Mononuclear cell (primary cell): Measurements from ENCODE around the gene SNRPD1. TPM values are rescaled to one million over a fixed set of nuclear protein-coding genes. Genes with fewer than 3 reads are reported as not detected.
"Not testable (repeated sequence)": the region's sequence is repeated elsewhere in the genome, so short reads cannot be mapped to it uniquely, and the experiment has no call there.

Source experiments
- H3K27me3 ChIP-seq: 2 replicates; pipeline ENCODE4 v1.6.0; 2011; ENCODE audit warnings: low read length, control low read depth; ENCODE audit not compliant: insufficient read depth
- H3K4me1 ChIP-seq: 2 replicates; pipeline ENCODE4 v1.5.1; 2011; ENCODE audit warnings: mild to moderate bottlenecking, low read length, control low read depth; ENCODE audit not compliant: insufficient read depth
- H3K4me3 ChIP-seq: 2 replicates; pipeline ENCODE4 v1.5.1; 2011; ENCODE audit warnings: mild to moderate bottlenecking, low read length, moderate library complexity
- H3K9me3 ChIP-seq: 2 replicates; pipeline ENCODE4 v1.5.1; 2011; ENCODE audit warnings: low read depth, mild to moderate bottlenecking, control low read depth, low read length
- total RNA-seq: library from RNA; depleted of rRNA; stranded (reverse); fragments of >200 nt; gene quantifications from one replicate; pipeline ENCODE4 v1.2.3, GENCODE V29; 2012

SNRPD1 gene
- total RNA-seq, 1 donor: 7.1 TPM

DNA sequence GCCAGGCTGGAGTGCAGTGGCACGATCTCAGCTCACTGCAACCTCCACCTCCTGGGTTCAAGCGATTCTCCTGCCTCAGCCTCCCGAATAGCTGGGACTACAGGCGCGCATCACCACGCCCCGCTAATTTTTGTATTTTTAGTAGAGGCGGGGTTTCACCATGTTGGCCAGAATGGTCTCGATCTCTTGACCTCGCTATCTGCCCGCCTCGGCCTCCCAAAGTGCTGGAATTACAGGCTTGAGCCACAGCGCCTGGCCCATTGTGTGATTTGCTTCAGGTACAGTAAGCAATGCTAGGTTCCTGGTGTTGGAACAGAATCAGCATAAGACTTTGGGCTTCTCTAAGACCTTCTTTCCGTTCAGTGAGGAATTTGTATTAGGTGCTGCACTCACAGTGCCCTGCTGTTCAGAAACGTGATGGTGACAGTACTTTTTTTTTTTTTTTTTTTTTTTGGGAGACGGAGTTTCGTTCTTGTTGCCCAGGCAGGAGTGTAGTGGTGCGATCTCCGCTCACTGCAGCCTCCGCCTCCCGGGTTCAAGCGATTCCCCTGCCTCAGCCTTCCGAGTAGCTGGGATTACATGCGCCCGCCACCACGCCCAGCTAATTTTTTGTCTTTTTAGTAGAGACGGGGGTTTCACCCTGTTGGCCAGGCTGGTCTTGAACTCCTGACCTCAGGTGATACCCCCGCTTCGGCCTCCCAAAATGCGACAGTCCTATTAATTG, 551 bp upstream of the SNRPD1 start:
- H3K9me3 ChIP-seq, H3K27me3 ChIP-seq: not testable (repeated sequence)
- Histone ChIP-seq H3K4me3 (peak overlapping the region; percentile 87), H3K4me1 (peaks cover 22% of the 10 kb centered on the region)

DNA sequence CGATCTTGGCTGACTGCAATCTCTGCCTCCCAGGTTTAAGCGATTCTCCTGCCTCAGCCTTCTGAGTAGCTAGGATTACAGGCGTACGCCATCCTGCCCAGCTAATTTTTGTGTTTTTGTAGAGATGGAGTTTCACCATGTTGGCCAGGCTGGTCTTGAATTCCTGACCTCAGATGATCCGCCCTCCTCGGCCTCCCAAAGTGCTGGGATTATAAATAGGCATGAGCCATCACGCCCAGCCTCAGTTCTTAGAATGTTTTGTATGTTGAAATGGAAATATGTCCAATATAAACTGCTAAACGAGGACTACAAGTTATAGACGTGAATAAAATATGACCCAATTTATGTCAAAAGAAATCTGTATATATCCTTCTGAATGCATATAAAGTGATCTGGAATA, 9.5 kb downstream of the SNRPD1 start:
- not testable (repeated sequence) for H3K4me1 ChIP-seq, H3K27me3 ChIP-seq, H3K9me3 ChIP-seq, H3K4me3 ChIP-seq

DNA sequence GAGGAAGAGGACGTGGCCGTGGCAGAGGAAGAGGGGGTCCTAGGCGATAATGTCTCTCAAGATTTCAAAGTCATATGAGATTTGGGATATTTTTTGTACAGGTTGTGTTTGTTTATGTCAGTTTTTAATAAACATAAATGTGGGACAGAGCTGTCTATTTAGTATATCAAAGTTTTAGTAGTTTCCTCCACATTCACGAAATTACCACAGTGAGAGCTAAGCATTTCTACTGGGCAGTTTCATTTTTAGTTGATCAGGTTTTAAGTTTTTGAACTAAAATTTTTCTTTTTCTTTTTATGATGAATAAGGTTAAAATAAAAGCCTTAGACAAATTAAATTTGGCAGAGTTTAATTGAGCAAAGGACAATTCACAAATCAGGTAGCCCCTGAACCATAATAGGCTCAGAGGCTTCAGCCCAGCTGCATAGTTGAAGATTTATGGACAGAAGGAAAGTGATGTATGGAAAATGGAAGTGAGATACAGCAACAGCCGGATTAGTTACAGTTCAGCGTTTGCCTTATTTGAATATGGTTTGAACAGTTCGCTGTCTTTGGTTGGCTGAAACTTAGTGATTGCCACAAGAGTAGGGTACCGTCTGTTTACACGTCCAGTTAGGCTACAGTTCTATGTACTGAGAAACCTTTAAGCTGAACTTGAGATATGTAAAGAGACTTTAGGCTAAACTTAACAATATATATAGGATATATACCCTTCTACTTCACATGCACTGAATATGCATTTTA, 17.1 kb downstream of the SNRPD1 start:
- no peaks in the 10 kb centered on the region for H3K27me3 ChIP-seq
- H3K4me3 ChIP-seq: no peak overlapping the region
- H3K4me1 ChIP-seq: no peaks in the 10 kb centered on the region
- no peaks in the 10 kb centered on the region for H3K9me3 ChIP-seq

DNA sequence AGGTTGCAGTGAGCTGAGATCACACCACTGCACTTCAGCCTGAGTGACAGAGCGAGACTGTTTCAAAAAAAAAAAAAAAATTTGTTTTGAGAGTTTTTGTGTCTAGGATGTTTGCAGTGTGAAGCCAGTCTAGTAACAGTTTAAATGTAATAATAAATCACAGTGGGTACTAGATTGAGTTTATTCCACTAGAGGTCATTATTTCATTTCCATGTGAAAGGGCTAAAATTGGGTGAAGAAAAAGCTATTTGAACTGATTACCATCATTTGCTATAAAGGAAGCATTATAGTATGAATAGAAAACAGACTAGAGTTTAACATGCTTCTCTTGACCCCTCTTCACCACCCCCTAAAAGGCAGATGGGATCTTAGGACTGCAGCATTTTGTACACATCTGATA, 20.3 kb downstream of the SNRPD1 start:
- H3K27me3 ChIP-seq: no peaks in the 10 kb centered on the region
- H3K4me1 ChIP-seq: no peaks in the 10 kb centered on the region
- no peak overlapping the region for H3K4me3 ChIP-seq
- H3K9me3 ChIP-seq: no peaks in the 10 kb centered on the region

DNA sequence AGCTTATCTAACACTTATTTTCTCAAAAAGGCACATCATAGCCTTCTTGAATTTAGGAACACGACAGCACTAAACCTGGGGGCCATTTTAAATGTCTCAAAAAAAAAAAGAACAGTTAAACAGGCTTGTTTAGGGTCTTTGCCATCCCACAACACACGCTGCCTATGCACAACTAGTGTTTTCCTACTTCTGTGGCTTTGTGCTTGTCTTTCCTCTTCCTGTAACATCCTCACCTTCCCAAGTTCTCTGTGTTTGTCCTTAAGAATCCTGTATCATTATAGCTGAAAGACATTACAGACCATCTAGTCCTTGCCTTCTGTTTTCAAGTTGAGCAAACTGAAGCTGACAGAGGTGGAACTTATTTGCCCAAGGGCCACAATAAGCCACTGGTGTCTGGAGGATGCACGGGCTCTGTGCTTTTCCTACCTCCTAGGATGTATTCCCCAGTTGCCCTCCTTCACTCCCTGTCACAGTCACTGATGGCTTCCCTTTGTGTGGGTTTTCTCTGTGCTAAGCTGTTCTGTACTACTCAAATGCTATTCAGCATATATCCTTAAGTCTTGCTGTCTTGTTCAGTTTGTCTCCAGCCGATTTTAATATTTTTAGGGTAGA, 22.6 kb downstream of the SNRPD1 start:
- Histone ChIP-seq H3K9me3 (no peaks in the 10 kb centered on the region), H3K4me3 (no peak overlapping the region), H3K27me3 (no peaks in the 10 kb centered on the region), H3K4me1 (no peaks in the 10 kb centered on the region)

DNA sequence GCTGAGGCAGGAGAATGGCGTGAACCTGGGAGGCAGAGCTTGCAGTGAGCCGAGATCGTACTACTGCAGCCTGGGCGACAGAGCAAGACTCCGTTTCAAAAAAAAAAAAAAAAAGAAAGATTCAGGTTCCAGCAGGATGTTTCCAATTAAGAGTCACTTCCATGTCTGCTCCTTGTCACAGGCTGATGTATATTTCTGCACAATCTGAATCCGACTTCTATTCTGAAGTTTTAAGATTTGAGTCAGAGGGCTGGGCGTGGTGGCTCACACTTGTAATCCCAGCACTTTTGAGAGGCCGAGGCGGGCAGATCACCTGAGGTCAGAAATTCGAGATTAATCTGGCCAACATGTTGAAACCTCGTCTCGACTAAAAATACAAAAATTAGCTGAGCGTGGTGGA, 24.7 kb downstream of the SNRPD1 start:
- H3K4me1 ChIP-seq: no peaks in the 10 kb centered on the region
- H3K27me3 ChIP-seq: no peaks in the 10 kb centered on the region
- H3K9me3 ChIP-seq: no peaks in the 10 kb centered on the region
- H3K4me3 ChIP-seq: no peak overlapping the region

DNA sequence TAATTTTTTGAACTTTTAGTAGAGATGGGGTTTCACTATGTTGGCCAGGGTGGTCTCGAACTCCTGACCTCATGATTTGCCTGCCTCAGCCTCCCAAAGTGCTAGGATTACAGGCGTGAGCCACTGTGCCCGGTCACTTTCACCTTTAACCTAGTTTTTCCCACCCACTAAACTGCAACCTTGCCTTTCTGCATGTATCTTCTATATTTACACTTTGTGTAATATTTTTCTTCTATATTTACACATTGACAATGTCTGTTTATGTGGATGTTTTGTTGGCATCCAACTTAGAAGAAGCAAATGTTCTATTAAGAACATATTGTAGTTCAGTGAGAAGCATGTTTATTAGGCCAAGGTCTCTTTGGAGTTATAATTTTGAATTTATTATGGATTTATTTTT, 26.7 kb downstream of the SNRPD1 start:
- H3K27me3 ChIP-seq: no peaks in the 10 kb centered on the region
- no peak overlapping the region for H3K4me3 ChIP-seq
- H3K9me3 ChIP-seq: no peaks in the 10 kb centered on the region
- H3K4me1 ChIP-seq: no peaks in the 10 kb centered on the region

DNA sequence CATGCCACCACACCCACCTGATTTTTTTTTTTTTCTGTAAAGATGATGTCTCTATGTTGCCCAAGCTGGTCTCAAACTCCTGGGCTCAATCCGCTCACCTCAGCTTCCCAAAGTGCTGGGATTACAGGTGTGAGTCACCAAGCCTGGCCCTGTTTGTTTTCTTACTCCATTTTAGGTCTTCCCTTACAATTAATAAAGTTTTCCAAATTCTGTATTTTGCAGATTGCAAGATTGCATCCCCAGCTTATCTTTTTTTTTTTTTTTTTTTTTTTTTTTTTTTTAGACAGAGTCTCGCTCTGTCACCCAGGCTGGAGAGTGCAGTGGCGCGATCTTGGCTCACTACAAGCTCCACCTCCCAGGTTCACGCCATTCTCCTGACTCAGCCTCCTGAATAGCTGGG, 28.3 kb downstream of the SNRPD1 start:
- not testable (repeated sequence) for H3K4me1 ChIP-seq, H3K27me3 ChIP-seq, H3K4me3 ChIP-seq, H3K9me3 ChIP-seq

DNA sequence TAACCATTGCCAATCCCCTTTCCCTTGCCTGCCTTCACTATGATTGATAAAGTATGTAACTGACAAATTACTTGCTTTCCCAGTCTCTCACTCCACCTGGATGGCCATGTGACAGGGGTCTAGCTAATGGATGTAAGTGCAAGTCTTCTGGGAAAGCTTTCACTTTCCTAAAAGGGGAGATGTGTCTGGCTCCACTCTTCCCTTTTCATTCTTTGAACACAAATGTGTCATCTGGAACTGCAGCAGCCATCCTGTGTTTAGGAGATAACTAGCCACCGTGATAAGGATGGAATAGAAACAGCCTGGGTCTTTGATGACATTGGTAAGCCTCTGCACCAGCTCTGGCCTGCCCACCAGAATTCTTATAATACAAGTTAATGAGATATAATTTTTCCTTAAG, 38.2 kb downstream of the SNRPD1 start:
- no peaks in the 10 kb centered on the region for H3K27me3 ChIP-seq
- H3K9me3 ChIP-seq: no peaks in the 10 kb centered on the region
- no peak overlapping the region for H3K4me3 ChIP-seq
- H3K4me1 ChIP-seq: no peaks in the 10 kb centered on the region

DNA sequence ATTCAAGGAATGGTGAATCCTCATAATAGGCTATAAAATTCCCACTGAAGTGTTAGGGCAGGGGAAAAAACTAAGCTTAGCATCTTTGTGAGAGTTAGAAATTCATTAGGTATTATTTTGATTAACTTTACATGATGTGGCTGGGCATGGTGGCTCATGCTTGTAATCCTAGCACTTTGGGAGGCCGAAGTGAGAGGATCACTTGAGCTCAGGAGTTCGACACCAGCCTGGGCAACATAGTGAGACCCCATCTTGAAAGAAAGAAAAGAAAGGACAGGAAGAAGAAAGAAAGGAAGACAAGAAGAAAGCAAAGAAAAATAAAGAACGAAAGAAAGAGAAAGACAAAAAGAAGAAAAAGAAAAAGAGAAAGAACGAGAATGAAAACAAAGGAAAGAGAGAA, 40.0 kb downstream of the SNRPD1 start:
- Histone ChIP-seq H3K9me3 (no peaks in the 10 kb centered on the region), H3K27me3 (no peaks in the 10 kb centered on the region), H3K4me1 (no peaks in the 10 kb centered on the region)

DNA sequence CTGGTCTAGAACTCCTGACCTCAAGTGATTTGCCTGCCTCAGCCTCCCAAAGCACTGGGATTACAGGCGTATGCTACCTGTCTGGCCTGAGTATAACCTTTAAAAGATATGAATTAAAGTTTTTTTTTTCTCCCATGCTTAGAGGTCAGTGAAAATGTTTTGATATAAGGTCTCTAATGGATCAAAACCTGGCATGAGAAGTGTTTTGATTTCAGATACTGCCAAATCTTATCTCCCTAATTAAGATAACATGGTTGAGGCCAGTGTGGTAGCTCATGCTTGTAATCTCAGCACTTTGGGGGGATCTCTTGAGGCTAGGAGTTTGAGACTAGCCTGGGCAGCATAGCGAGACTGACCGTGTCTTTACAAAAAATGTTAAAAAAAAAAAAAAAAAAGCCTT, 41.2 kb downstream of the SNRPD1 start:
- Histone ChIP-seq H3K9me3 (no peaks in the 10 kb centered on the region), H3K27me3 (no peaks in the 10 kb centered on the region), H3K4me1 (no peaks in the 10 kb centered on the region), H3K4me3 (no peak overlapping the region)

More for the DNA sequence above, 40.0 kb downstream of the SNRPD1 start:
- H3K4me3 ChIP-seq: no peak overlapping the region

DNA sequence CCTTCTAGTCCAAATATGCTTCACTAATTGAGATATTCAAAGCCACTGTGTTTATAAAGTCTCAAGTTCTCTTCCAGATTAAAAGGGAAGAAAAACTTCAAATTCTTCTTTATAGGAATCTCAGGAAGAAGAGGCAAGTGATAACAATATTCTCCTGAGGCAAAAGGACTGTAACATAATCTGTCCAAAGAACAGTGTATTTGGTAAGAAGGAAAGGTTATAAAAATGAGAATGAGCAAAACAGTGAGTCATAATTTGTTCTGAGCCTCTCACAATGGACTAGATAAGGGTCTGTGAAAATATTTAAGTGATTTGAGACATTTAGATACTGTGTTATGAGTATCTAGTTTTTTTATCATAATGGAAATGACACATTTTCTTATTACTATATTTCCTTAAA, 44.3 kb downstream of the SNRPD1 start:
- Histone ChIP-seq H3K4me1 (no peaks in the 10 kb centered on the region), H3K27me3 (no peaks in the 10 kb centered on the region), H3K4me3 (no peak overlapping the region), H3K9me3 (no peaks in the 10 kb centered on the region)

DNA sequence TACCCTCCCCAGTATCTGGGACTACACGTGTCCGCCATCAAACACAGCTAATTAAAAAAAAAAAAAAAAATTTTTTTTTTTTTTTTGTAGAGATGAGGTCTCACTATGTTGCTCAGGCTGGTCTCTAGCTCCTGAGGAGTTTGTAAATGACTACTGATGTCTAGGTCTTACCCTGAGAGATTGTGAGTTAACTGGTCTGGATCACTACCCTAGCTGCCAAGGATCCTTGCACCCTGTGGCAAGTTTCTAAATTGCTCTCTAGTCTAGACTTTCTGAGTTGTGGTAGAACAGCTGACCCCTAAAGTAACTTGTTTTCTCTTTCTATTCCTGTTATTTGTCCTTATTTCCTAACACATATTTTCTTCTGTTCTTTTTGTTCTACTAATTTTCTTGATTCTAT, 48.0 kb downstream of the SNRPD1 start:
- H3K9me3 ChIP-seq: no peaks in the 10 kb centered on the region
- H3K4me1 ChIP-seq: no peaks in the 10 kb centered on the region
- H3K4me3 ChIP-seq: no peak overlapping the region
- H3K27me3 ChIP-seq: no peaks in the 10 kb centered on the region

DNA sequence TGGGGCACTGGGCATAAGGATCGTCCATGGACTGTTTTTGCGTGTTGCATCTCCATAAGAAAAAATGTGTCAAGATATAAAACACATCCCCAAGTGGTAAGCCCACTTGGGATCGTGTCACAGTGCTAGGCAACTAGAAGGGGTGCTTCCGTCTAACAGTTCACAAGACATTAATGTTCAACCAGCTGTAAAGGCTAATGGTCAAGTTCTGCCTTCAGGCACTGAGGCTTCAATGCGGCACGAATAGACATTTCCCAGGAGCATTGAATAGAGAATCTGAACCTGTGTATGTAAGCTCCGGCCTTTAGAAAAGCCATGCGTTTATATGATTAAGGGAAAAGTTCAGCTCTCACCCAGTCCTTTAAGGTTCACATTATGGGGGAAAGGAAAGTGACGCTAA, 50.5 kb downstream of the SNRPD1 start:
- H3K9me3 ChIP-seq: no peaks in the 10 kb centered on the region
- no peak overlapping the region for H3K4me3 ChIP-seq
- no peaks in the 10 kb centered on the region for H3K4me1 ChIP-seq
- no peaks in the 10 kb centered on the region for H3K27me3 ChIP-seq

DNA sequence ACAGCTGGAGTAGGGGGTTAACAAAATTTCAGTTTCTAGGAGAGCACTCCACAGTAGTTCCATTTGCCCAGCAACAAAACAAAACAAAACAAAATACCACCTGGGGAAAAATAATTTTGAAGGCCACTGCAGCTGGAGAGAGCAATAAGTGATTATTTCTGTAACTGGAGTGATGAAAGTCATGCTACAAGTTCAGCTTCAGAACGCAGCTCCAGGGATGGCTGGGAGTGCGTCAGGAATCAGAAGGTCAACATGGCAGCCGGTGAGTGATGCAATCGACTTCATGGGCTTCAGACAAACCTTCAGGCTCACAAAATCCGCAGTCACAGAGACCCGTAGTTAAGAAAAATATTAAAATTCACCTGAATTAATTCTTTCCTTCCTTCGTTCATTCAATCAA, 51.5 kb downstream of the SNRPD1 start:
- Histone ChIP-seq H3K4me3 (no peak overlapping the region), H3K27me3 (no peaks in the 10 kb centered on the region), H3K9me3 (no peaks in the 10 kb centered on the region), H3K4me1 (no peaks in the 10 kb centered on the region)

DNA sequence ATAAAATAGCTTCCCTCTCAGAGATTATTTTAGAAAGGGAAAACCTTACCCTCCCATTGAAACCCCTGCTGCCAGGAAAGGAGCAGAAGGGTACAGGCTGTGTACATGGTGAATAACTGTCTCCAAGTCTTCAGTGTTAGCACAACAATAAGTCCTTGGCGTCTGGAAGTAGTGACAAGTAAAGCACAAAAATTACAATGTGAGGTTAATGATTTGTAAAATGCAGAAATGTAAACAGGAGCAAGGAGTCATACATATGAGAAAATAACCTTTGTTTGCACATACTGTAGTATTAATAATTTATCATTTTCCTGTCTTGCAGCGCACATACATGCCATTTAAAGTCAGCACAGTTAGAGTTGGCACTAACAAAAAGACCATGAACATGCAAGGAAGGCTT, 52.0 kb downstream of the SNRPD1 start:
- H3K4me1 ChIP-seq: no peaks in the 10 kb centered on the region
- no peaks in the 10 kb centered on the region for H3K27me3 ChIP-seq
- H3K9me3 ChIP-seq: no peaks in the 10 kb centered on the region

More for the DNA sequence above, 52.0 kb downstream of the SNRPD1 start:
- H3K4me3 ChIP-seq: no peak overlapping the region
